SU-DHL-6 (cell line): ENCODE results near the gene PLCB2.

Experiments used
- EZH2phosphoT487 ChIP-seq: fragments of 200-600 bp; sonication (generic), shearing (Covaris generic); conservative IDR thresholded peaks from 2 replicates; pipeline ENCODE4 v1.6.1; 2018; ENCODE audit warnings: mild to moderate bottlenecking, antibody characterized with exemption, low read length, moderate library complexity, mixed read lengths
- TF ChIP-seq, protein P1 (sequence below): fragments of 200-600 bp; sonication (generic); IDR thresholded peaks from one replicate; pipeline ENCODE4 v1.5.1; 2017; ENCODE audit warnings: antibody characterized with exemption, mild to moderate bottlenecking, low read length, moderate library complexity; ENCODE audit not compliant: insufficient read depth, poor library complexity, severe bottlenecking

DNA sequence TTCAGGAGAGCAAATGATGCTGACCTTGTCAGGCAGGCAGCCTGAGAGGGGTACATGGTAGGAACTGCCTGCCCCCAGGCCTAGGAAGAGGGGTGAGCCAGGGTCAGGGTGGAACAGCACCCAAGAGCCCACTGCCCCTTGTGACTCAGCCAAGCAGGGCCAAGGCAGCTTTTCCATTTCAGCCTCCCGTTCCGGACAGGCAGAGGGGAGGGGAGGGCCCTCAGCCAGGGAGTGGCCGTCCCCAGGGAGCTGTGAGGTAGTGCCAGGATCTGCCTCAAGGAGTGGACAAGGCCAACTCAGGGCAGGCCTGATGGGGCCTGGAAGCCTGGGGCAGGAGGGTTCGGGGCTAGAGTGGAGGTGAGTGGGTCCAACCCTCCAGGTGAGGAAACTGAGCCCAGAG lies 19.8 kb downstream of the PLCB2 start:
- TF ChIP-seq, protein P1, sequence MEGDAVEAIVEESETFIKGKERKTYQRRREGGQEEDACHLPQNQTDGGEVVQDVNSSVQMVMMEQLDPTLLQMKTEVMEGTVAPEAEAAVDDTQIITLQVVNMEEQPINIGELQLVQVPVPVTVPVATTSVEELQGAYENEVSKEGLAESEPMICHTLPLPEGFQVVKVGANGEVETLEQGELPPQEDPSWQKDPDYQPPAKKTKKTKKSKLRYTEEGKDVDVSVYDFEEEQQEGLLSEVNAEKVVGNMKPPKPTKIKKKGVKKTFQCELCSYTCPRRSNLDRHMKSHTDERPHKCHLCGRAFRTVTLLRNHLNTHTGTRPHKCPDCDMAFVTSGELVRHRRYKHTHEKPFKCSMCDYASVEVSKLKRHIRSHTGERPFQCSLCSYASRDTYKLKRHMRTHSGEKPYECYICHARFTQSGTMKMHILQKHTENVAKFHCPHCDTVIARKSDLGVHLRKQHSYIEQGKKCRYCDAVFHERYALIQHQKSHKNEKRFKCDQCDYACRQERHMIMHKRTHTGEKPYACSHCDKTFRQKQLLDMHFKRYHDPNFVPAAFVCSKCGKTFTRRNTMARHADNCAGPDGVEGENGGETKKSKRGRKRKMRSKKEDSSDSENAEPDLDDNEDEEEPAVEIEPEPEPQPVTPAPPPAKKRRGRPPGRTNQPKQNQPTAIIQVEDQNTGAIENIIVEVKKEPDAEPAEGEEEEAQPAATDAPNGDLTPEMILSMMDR: no peak
- TF ChIP-seq EZH2phosphoT487: no peak
